K562 (cell line): ENCODE results near the gene MYOM3. TPM values are rescaled to one million over a fixed set of nuclear protein-coding genes. Genes with fewer than 3 reads are reported as not detected.
A peak's percentile ranks its signal among the peaks of the same experiment; 100 is the strongest.

Experiments used
- ATAC-seq: fragments of 200-7000 bp; cut with Tn5 transposase; 3 replicates; pipeline ENCODE4 v1.9.1; 2020; ENCODE audit warnings: moderate library complexity
- BruUV-seq: library from RNA; stranded (reverse); fragments of 400-500 nt; replicated peaks from 2 replicates; lab custom pipeline; 2021; lab: Mats Ljungman, UMichigan
- CTCF ChIA-PET: fragments of 300-600 bp; formaldehyde crosslinking; extraction: SDS; loops from one replicate; lab custom pipeline; 2021; ENCODE audit warnings: low intra/inter-chr PET ratio; lab: Yijun Ruan, JAX
- POLR2A ChIA-PET: fragments of 300-600, 350-650 bp; sonication (Branson Sonifier 250); formaldehyde crosslinking; extraction: SDS; loops from one replicate; lab custom pipeline; 2021; ENCODE audit warnings: antibody characterized with exemption, inconsistent platforms; lab: Yijun Ruan, JAX
- DNase-seq, 4 experiments: peaks; one replicate each; pipeline versions ENCODE4 v3.0.0 to v3.0.0-alpha.2; 2011 to 2018; ENCODE audit warnings: low spot score in 3 of 4, mixed read lengths in 3 of 4; ENCODE audit errors: extremely low read depth in 1 of 4
- FAIRE-seq: peaks from 2 replicates; lab custom pipeline; 2011; peaks lifted over from hg19 to GRCh38; lab: Jason Lieb, UNC
- H2AFZ ChIP-seq: 2 replicates; pipeline ENCODE4 v1.6.0; 2011; ENCODE audit warnings: low read depth, low read length, control low read depth, inconsistent platforms
- H3K27ac ChIP-seq: fragments of 200-600 bp; 3 replicates; pipeline ENCODE4 v1.8.0; 2011; ENCODE audit warnings: low read depth, mild to moderate bottlenecking, control low read depth, inconsistent platforms, low read length, moderate library complexity, mixed read lengths; ENCODE audit errors: extremely low read depth
- H3K27me3 ChIP-seq, 2 experiments: fragments of 300-600 bp in 1 of 2; 2 replicates in 1 of 2; 3 replicates in 1 of 2; pipeline versions ENCODE4 v1.6.0 to v1.8.0; 2011; ENCODE audit warnings: inconsistent platforms in 2 of 2, low read length in 2 of 2, mild to moderate bottlenecking in 1 of 2, mixed read lengths in 1 of 2, moderate library complexity in 1 of 2; ENCODE audit not compliant: control insufficient read depth in 2 of 2, insufficient read depth in 2 of 2
- H3K36me3 ChIP-seq: fragments of 300-600 bp; 3 replicates; pipeline ENCODE4 v1.8.0; 2011; ENCODE audit warnings: mild to moderate bottlenecking, low read length, inconsistent platforms; ENCODE audit not compliant: control insufficient read depth, insufficient read depth
- H3K4me1 ChIP-seq, 2 experiments: fragments of 200-600 bp in 1 of 2; replicated peaks in 1 of 2; 2 replicates in 1 of 2; 3 replicates in 1 of 2; pipeline versions ENCODE4 v1.5.1 to v1.8.0; 2011; ENCODE audit warnings: inconsistent platforms in 2 of 2, low read length in 2 of 2, mild to moderate bottlenecking in 1 of 2, mixed read lengths in 1 of 2, moderate library complexity in 1 of 2; ENCODE audit not compliant: control insufficient read depth in 2 of 2, insufficient read depth in 2 of 2
- H3K4me2 ChIP-seq: 2 replicates; pipeline ENCODE4 v1.6.1; 2011; ENCODE audit warnings: low read length, control low read depth, inconsistent platforms, mixed read lengths; ENCODE audit not compliant: insufficient read depth
- H3K4me3 ChIP-seq: fragments of 200-600 bp; sonication (generic), shearing (Covaris generic); 2 replicates; pipeline ENCODE4 v1.5.1; 2016; ENCODE audit warnings: control low read depth, inconsistent platforms
- H3K79me2 ChIP-seq: fragments of 200-600 bp; 3 replicates; pipeline ENCODE4 v1.8.0; 2011; ENCODE audit warnings: low read length, inconsistent platforms; ENCODE audit not compliant: control insufficient read depth, insufficient read depth
- H3K9ac ChIP-seq, 2 experiments: 2 replicates each; pipeline versions ENCODE4 v1.6.0 to v1.6.1; 2011; ENCODE audit warnings: low read depth in 2 of 2, low read length in 2 of 2, control low read depth in 1 of 2, inconsistent platforms in 1 of 2, mild to moderate bottlenecking in 1 of 2, mixed read lengths in 1 of 2; ENCODE audit not compliant: insufficient read depth in 1 of 2
- H3K9me1 ChIP-seq: one replicate; pipeline ENCODE4 v1.6.0; 2011; ENCODE audit warnings: inconsistent platforms, mild to moderate bottlenecking, low read length, moderate library complexity; ENCODE audit not compliant: control insufficient read depth, insufficient read depth
- H3K9me3 ChIP-seq: replicated peaks from 2 replicates; pipeline ENCODE4 v1.5.1; 2011; ENCODE audit warnings: low read depth, low read length, inconsistent platforms; ENCODE audit not compliant: control insufficient read depth, insufficient read depth
- H4K20me1 ChIP-seq: replicated peaks from 2 replicates; pipeline ENCODE4 v1.6.1; 2011; ENCODE audit warnings: low read length, inconsistent platforms, mixed read lengths; ENCODE audit not compliant: control insufficient read depth, insufficient read depth
- ARID1B ChIP-seq: fragments of 450-650 bp; IDR thresholded peaks from 2 replicates; pipeline ENCODE4 v1.6.1; 2016; ENCODE audit warnings: antibody characterized with exemption, mild to moderate bottlenecking, inconsistent platforms
- ATF3 ChIP-seq, 2 experiments: fragments of 450-650 bp in 1 of 2; sonication (generic) in 1 of 2; formaldehyde crosslinking in 1 of 2; IDR thresholded peaks in 1 of 2; conservative IDR thresholded peaks in 1 of 2; 2 replicates each; pipeline versions ENCODE4 v1.6.1 to v1.8.1; 2016 to 2023; ENCODE audit warnings: mild to moderate bottlenecking in 2 of 2, moderate library complexity in 2 of 2, inconsistent platforms in 1 of 2, missing genetic modification reagents in 1 of 2
- ATF7 ChIP-seq: fragments of 450-650 bp; IDR thresholded peaks from 2 replicates; pipeline ENCODE4 v1.7.1; 2014; ENCODE audit warnings: mild to moderate bottlenecking, moderate library complexity
- CREBBP ChIP-seq: IDR thresholded peaks from one replicate; pipeline ENCODE4 v1.6.1; 2012; ENCODE audit warnings: low read depth, mild to moderate bottlenecking, control low read depth, inconsistent platforms, low read length
- EP400 ChIP-seq: fragments of 450-650 bp; IDR thresholded peaks from 2 replicates; pipeline ENCODE4 v1.6.1; 2017; ENCODE audit warnings: antibody characterized with exemption, mild to moderate bottlenecking, moderate library complexity
- GATA2 ChIP-seq: sonication (generic); formaldehyde crosslinking; IDR thresholded peaks from 2 replicates; pipeline ENCODE4 v1.4.0; 2020; ENCODE audit warnings: mild to moderate bottlenecking, missing genetic modification reagents
- KLF6 ChIP-seq: fragments of 250-450 bp; sonication (Bioruptor Pico); IDR thresholded peaks from 2 replicates; pipeline ENCODE4 v1.4.0; 2020; ENCODE audit warnings: mild to moderate bottlenecking, moderate library complexity, borderline replicate concordance
- NR0B1 ChIP-seq: fragments of 450-650 bp; IDR thresholded peaks from one replicate; pipeline ENCODE4 v1.6.1; 2018; ENCODE audit warnings: mild to moderate bottlenecking, moderate library complexity; ENCODE audit not compliant: partially characterized antibody
- SMARCA4 ChIP-seq: fragments of 450-650 bp; IDR thresholded peaks from 2 replicates; pipeline ENCODE4 v1.6.1; 2016
- SOX6 ChIP-seq: fragments of 450-650 bp; IDR thresholded peaks from 2 replicates; pipeline ENCODE4 v1.6.1; 2014; ENCODE audit warnings: mild to moderate bottlenecking
- TAL1 ChIP-seq: fragments of 450-650 bp; IDR thresholded peaks from 2 replicates; pipeline ENCODE4 v1.6.1; 2016; ENCODE audit warnings: mild to moderate bottlenecking
- TCF3 ChIP-seq: sonication (generic); formaldehyde crosslinking; IDR thresholded peaks from 2 replicates; pipeline ENCODE4 v1.4.0; 2020; ENCODE audit warnings: mild to moderate bottlenecking, missing genetic modification reagents
- WGBS: fragments of 100-300 bp; shearing (Covaris generic); methylation state at CpG from one replicate; pipeline ENCODE4 v1.1.6; 2016; ENCODE audit warnings: low coverage, mixed read lengths; ENCODE audit not compliant: insufficient coverage; ENCODE audit errors: missing lambda C conversion rate; 5-methylcytosine and 5-hydroxymethylcytosine counted together
- in situ Hi-C: fragments of 300-500 bp; cut with MboI; formaldehyde crosslinking; loops from 4 replicates; pipeline ENCODE4 v1.15.0; 2018; ENCODE audit warnings: inconsistent platforms, mixed read lengths
- intact Hi-C: fragments of 100-400 bp; cut with micrococcal nuclease; formaldehyde crosslinking; loops from 2 replicates; pipeline ENCODE4 v1.14.2; 2022
- polyA plus RNA-seq, 8 experiments: library from polyadenylated mRNA; depleted of rRNA in 4 of 8; stranded (reverse) in 5 of 8; unstranded in 3 of 8; fragments of >200 nt; fragmentation: Nextera tagmentation in 2 of 8; fragmentation: Illumina TruSeq in 1 of 8; extraction: Ambion mirVana in 2 of 8; extraction: Trizol in 1 of 8; gene quantifications; 2 replicates each; pipeline versions ENCODE4 v1.2.1 to v1.2.3, GENCODE V29; 2011 to 2014; ENCODE audit warnings: inconsistent platforms in 1 of 8, missing spikeins in 1 of 8
- total RNA-seq, 7 experiments: library from RNA; depleted of rRNA in 6 of 7; stranded (reverse); fragments of >200 nt in 6 of 7; fragmentation: Illumina TruSeq in 2 of 7; extraction: Trizol in 2 of 7; gene quantifications; 2 replicates each; pipeline versions ENCODE4 v1.2.1 to v1.2.3, GENCODE V29; 2011 to 2021; ENCODE audit warnings: low replicate concordance in 1 of 7
- TF ChIP-seq, protein P1 (sequence below), 2 experiments: fragments of 150-350 bp in 1 of 2; IDR thresholded peaks; 2 replicates each; pipeline ENCODE4 v1.6.1; 2012 to 2016; ENCODE audit warnings: low read depth in 2 of 2, low read length in 2 of 2, mild to moderate bottlenecking in 1 of 2, moderate library complexity in 1 of 2

The MYOM3 gene
- total and polyA plus RNA-seq, 9 of the 15 experiments (the other 6 are each of a cell fraction or from before 2014, with no cell fraction given): 0.01 TPM; not detected in 8

DNA sequence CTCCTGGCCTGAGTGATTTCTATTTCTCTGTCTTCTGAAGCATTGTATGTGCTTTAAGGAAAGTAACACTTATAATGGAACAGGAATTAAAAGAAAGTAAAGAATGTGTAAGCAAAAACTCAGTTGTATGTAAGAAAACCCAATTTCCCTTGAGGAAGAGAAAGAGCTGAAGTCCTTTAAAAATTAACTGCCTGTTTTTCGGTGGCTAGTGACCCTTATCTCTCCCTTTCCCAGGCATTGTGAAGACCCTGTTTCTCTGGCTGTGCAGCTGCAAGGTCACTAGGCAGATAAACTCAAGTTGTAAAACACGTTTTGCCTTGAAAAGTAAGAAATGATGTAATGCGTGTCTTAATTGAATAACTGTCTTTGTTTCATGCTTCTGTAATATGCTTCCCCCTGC lies 8.5 kb downstream of the MYOM3 start:
- no peak overlapping the region for H2AFZ ChIP-seq
- intact Hi-C loops (no loop called here), in situ Hi-C loops (no loop called here)
- ATAC-seq: no peak
- peak; percentile 28; the same call in 1 of the 2 replicates for TF ChIP-seq TAL1
- no peak for TF ChIP-seq NR0B1
- peak; percentile 44; the same call in 1 of the 2 replicates for TF ChIP-seq ATF3 (IDR thresholded peaks at IDR 0.05)
- TF ChIP-seq ATF3 (CRISPR knock-in tag; conservative IDR thresholded peaks at IDR 0.05): no peak
- TF ChIP-seq GATA2 (CRISPR knock-in tag): peak; percentile 70
- peak; percentile 43; the same call in 1 of the 2 replicates for TF ChIP-seq ATF7
- 0 out of 2 replicates have a peak, but pooled peaks have one; percentile 22 for TF ChIP-seq ARID1B
- TF ChIP-seq, protein P1, sequence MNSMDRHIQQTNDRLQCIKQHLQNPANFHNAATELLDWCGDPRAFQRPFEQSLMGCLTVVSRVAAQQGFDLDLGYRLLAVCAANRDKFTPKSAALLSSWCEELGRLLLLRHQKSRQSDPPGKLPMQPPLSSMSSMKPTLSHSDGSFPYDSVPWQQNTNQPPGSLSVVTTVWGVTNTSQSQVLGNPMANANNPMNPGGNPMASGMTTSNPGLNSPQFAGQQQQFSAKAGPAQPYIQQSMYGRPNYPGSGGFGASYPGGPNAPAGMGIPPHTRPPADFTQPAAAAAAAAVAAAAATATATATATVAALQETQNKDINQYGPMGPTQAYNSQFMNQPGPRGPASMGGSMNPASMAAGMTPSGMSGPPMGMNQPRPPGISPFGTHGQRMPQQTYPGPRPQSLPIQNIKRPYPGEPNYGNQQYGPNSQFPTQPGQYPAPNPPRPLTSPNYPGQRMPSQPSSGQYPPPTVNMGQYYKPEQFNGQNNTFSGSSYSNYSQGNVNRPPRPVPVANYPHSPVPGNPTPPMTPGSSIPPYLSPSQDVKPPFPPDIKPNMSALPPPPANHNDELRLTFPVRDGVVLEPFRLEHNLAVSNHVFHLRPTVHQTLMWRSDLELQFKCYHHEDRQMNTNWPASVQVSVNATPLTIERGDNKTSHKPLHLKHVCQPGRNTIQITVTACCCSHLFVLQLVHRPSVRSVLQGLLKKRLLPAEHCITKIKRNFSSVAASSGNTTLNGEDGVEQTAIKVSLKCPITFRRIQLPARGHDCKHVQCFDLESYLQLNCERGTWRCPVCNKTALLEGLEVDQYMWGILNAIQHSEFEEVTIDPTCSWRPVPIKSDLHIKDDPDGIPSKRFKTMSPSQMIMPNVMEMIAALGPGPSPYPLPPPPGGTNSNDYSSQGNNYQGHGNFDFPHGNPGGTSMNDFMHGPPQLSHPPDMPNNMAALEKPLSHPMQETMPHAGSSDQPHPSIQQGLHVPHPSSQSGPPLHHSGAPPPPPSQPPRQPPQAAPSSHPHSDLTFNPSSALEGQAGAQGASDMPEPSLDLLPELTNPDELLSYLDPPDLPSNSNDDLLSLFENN (IDR thresholded peaks at IDR 0.05; ENCODE audit: low read depth in 2 of 2, low read length in 2 of 2): no peak
- TF ChIP-seq EP400: no peak
- TF ChIP-seq SOX6: 0 out of 2 replicates have a peak, but pooled peaks have one; percentile 11
- no peak for TF ChIP-seq KLF6
- no peak for TF ChIP-seq CREBBP
- 0 out of 2 replicates have a peak, but pooled peaks have one; percentile 25 for TF ChIP-seq SMARCA4
- TF ChIP-seq TCF3 (CRISPR knock-in tag): peak; percentile 66
- H3K27me3 ChIP-seq: peaks cover 25 to 66% of the 10 kb centered on the region in 2 experiments; a peak in 4 of 5 replicates
- H3K4me1 ChIP-seq: peaks cover 2 to 28% of the 10 kb centered on the region in 2 experiments; a peak in 4 of 5 replicates
- no peaks in the 10 kb centered on the region for H3K9me3 ChIP-seq
- H4K20me1 ChIP-seq: peaks cover 3% of the 10 kb centered on the region; the same call in 1 of the 2 replicates
- H3K4me3 ChIP-seq: no peak overlapping the region
- no peak for DNase-seq
- peaks cover under 1% of the 10 kb centered on the region for H3K9me1 ChIP-seq
- CTCF ChIA-PET: no interaction called here
- no TSS peak for BruUV-seq
- no peak overlapping the region for H3K27ac ChIP-seq
- no peak overlapping the region for H3K9ac ChIP-seq
- no peak for FAIRE-seq
- WGBS: 2% methylated on average over 3 of the region's 3 CpGs
- no peaks in the 10 kb centered on the region for H3K79me2 ChIP-seq
- POLR2A ChIA-PET: interaction anchor here (0.6 kb wide), 1 partner anchor 13 kb away, joined by 3 read pairs; no protein-coding TSS in a partner anchor
- H3K4me2 ChIP-seq: no peak overlapping the region
- no peaks in the 10 kb centered on the region for H3K36me3 ChIP-seq
